ENCODE results near the gene GAREM1.
"Not testable (repeated sequence)": the region's sequence is repeated elsewhere in the genome, so short reads cannot be mapped to it uniquely, and the experiment has no call there.

Gene GAREM1

GRCh38 chr18:32321826-32322225 is 148.9 kb downstream of the GAREM1 start:
- DNase-seq = no peak

- DNase-seq = no peak
Measured at GRCh38 chr18:32319084-32319483, 151.6 kb downstream of the GAREM1 start.

GRCh38 chr18:32318581-32318980 is 152.1 kb downstream of the GAREM1 start:
- DNase-seq = no peak

- DNase-seq = no peak
Measured at GRCh38 chr18:32317651-32318050, 153.0 kb downstream of the GAREM1 start.

- DNase-seq = no peak
Measured at GRCh38 chr18:32315881-32316280, 154.8 kb downstream of the GAREM1 start.

GRCh38 chr18:32310774-32311173 is 159.9 kb downstream of the GAREM1 start:
- DNase-seq = no peak

- DNase-seq = no peak
Measured at GRCh38 chr18:32310101-32310500, 160.6 kb downstream of the GAREM1 start.

- no peak for DNase-seq
Measured at GRCh38 chr18:32308493-32309120, 162.1 kb downstream of the GAREM1 start.

GRCh38 chr18:32303400-32303799 is 167.3 kb downstream of the GAREM1 start:
- no peak for DNase-seq

GRCh38 chr18:32302806-32303205 is 167.9 kb downstream of the GAREM1 start:
- DNase-seq = no peak

- DNase-seq = no peak
Measured at GRCh38 chr18:32301976-32302743, 168.5 kb downstream of the GAREM1 start.

- no peak for DNase-seq
Measured at GRCh38 chr18:32301361-32301760, 169.3 kb downstream of the GAREM1 start.

- DNase-seq = no peak
Measured at GRCh38 chr18:32300914-32301313, 169.8 kb downstream of the GAREM1 start.

GRCh38 chr18:32299484-32299883 is 171.2 kb downstream of the GAREM1 start:
- peak; percentile 28 for DNase-seq

GRCh38 chr18:32298171-32298667 is 172.5 kb downstream of the GAREM1 start:
- no peak for DNase-seq

GRCh38 chr18:32297579-32298170 is 173.0 kb downstream of the GAREM1 start:
- DNase-seq = no peak

- DNase-seq = no peak
Measured at GRCh38 chr18:32296851-32297250, 173.8 kb downstream of the GAREM1 start.

- DNase-seq = no peak
Measured at GRCh38 chr18:32295604-32296003, 175.1 kb downstream of the GAREM1 start.

GRCh38 chr18:32293107-32293506 is 177.6 kb downstream of the GAREM1 start:
- DNase-seq = no peak

GRCh38 chr18:32291623-32292022 is 179.1 kb downstream of the GAREM1 start:
- DNase-seq = not testable (repeated sequence)

GRCh38 chr18:32290810-32291209 is 179.9 kb downstream of the GAREM1 start:
- DNase-seq = no peak

GRCh38 chr18:32289483-32290075 is 181.1 kb downstream of the GAREM1 start:
- peak; percentile 90 for DNase-seq

- DNase-seq = no peak
Measured at GRCh38 chr18:32287873-32288272, 182.8 kb downstream of the GAREM1 start.

GRCh38 chr18:32287249-32287648 is 183.4 kb downstream of the GAREM1 start:
- no peak for DNase-seq
